ENCODE results near the gene UBFD1.
"Not testable (repeated sequence)": the region's sequence is repeated elsewhere in the genome, so short reads cannot be mapped to it uniquely, and the experiment has no call there.

Gene UBFD1

GRCh38 chr16:23538919-23539278 lies 18.6 kb upstream of the UBFD1 start:
- peaks cover 17% of the 10 kb centered on the region for H3K36me3 ChIP-seq (ENCODE audit: control insufficient read depth, insufficient read depth, low read length)
- H3K27me3 ChIP-seq (replicated peaks; ENCODE audit: control insufficient read depth, insufficient read depth, low read length): no peaks in the 10 kb centered on the region
- DNase-seq (ENCODE audit: extremely low read depth, insufficient read length): no peak
- no peak overlapping the region for H3K4me3 ChIP-seq (replicated peaks; ENCODE audit: low read depth, low read length)
- TF ChIP-seq, protein P1, sequence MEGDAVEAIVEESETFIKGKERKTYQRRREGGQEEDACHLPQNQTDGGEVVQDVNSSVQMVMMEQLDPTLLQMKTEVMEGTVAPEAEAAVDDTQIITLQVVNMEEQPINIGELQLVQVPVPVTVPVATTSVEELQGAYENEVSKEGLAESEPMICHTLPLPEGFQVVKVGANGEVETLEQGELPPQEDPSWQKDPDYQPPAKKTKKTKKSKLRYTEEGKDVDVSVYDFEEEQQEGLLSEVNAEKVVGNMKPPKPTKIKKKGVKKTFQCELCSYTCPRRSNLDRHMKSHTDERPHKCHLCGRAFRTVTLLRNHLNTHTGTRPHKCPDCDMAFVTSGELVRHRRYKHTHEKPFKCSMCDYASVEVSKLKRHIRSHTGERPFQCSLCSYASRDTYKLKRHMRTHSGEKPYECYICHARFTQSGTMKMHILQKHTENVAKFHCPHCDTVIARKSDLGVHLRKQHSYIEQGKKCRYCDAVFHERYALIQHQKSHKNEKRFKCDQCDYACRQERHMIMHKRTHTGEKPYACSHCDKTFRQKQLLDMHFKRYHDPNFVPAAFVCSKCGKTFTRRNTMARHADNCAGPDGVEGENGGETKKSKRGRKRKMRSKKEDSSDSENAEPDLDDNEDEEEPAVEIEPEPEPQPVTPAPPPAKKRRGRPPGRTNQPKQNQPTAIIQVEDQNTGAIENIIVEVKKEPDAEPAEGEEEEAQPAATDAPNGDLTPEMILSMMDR (IDR thresholded peaks at IDR 0.05; ENCODE audit: insufficient read depth, low read length, poor library complexity, severe bottlenecking): no peak

DNA sequence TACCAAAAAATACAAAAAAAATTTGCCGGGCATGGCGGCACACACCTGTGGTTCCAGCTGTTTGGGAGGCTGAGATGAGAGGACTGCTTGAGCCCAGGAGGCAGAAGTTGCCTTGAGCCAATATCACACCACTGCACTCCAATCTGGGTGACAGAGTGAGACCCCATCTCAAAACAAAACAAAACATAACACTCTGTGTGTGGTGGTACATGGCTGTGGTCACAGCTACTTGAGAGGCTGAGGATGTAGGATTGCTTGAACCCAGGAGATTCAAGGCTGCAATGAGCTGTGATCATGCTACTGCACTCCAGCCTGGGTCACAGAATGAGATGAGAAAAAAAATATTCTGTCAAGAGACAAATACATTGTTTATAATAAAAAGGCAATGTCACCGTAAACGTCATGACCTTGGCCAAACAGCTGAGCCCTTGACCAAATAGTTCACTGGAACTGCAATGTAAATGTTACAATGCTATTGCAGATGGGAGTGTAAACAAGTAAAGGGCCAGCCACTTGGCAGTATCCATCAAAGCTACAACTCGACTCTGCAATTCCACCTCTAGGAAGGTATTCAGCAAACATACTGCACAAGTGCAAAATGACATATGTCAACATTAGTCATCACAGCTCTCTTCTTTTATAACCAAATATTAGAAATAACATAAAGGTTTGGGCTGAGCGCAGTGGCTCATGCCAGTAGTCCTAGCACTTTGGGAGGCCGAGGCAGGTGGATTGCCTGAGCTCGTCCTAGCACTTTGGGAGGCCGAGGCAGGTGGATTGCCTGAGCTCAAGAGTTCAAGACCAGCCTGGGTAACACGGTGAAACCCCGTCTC lies 17.3 kb upstream of the UBFD1 start:
- Histone ChIP-seq H3K4me3 (replicated peaks; ENCODE audit: low read depth, low read length) (no peak overlapping the region), H3K36me3 (ENCODE audit: control insufficient read depth, insufficient read depth, low read length) (peaks cover 16% of the 10 kb centered on the region), H3K27me3 (replicated peaks; ENCODE audit: control insufficient read depth, insufficient read depth, low read length) (no peaks in the 10 kb centered on the region)
- TF ChIP-seq, protein P1 (IDR thresholded peaks at IDR 0.05; ENCODE audit: insufficient read depth, low read length, poor library complexity, severe bottlenecking): no peak
- no peak for DNase-seq (ENCODE audit: extremely low read depth, insufficient read length)

- DNase-seq (ENCODE audit: extremely low read depth, insufficient read length); H3K27me3 ChIP-seq (replicated peaks; ENCODE audit: control insufficient read depth, insufficient read depth, low read length); H3K4me3 ChIP-seq (replicated peaks; ENCODE audit: low read depth, low read length): not testable (repeated sequence)
- H3K36me3 ChIP-seq (ENCODE audit: control insufficient read depth, insufficient read depth, low read length): peaks cover 19% of the 10 kb centered on the region
Observed at GRCh38 chr16:23540817-23541178, 16.7 kb upstream of the UBFD1 start.

DNA sequence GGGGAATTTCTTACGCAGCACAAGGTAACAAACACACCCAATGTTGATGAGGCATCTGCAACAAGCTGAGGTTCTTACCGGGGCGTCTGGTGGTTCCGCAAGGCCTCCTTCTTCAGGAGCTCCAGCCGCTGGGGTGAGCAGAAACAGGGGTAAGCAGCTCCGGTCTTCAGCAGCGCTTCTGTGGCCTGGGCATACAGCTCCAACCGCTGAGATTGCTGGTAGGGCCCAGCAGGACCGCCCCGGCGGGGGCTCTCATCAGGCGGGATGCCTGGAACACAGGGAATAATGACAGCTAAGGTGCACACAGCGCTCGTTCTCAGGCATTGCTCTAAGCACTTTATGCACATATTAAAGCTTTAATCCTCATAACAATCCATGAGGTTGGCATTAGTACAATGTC lies 13.1 kb upstream of the UBFD1 start:
- H3K27me3 ChIP-seq (replicated peaks; ENCODE audit: control insufficient read depth, insufficient read depth, low read length): no peaks in the 10 kb centered on the region
- no peak overlapping the region for H3K4me3 ChIP-seq (replicated peaks; ENCODE audit: low read depth, low read length)
- TF ChIP-seq, protein P1 (IDR thresholded peaks at IDR 0.05; ENCODE audit: insufficient read depth, low read length, poor library complexity, severe bottlenecking): no peak
- DNase-seq (ENCODE audit: extremely low read depth, insufficient read length): no peak
- peaks cover 26% of the 10 kb centered on the region for H3K36me3 ChIP-seq (ENCODE audit: control insufficient read depth, insufficient read depth, low read length)

DNA sequence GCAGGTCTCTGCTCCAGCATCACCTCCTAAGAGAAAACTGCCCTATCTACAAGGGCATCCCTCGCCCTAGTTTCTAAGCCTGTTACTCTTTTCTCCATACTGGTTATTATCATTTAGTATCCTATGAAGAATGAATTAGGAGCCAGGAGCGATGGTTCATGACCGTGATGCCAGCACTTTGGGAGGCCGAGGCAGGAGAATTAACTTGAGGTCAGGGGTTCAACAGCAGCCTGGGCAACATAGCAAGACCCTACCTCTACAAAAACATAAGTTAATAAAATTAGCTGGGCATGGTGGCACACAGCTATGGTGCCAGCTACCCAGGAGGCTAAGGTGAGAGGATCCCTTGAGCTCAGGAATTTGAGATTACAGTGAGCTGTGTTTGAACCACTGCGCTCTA lies 7.6 kb upstream of the UBFD1 start:
- no peaks in the 10 kb centered on the region for H3K27me3 ChIP-seq (replicated peaks; ENCODE audit: control insufficient read depth, insufficient read depth, low read length)
- TF ChIP-seq, protein P1 (IDR thresholded peaks at IDR 0.05; ENCODE audit: insufficient read depth, low read length, poor library complexity, severe bottlenecking): no peak
- DNase-seq (ENCODE audit: extremely low read depth, insufficient read length): no peak
- H3K4me3 ChIP-seq (replicated peaks; ENCODE audit: low read depth, low read length): no peak overlapping the region
- peaks cover 29% of the 10 kb centered on the region for H3K36me3 ChIP-seq (ENCODE audit: control insufficient read depth, insufficient read depth, low read length)

DNA sequence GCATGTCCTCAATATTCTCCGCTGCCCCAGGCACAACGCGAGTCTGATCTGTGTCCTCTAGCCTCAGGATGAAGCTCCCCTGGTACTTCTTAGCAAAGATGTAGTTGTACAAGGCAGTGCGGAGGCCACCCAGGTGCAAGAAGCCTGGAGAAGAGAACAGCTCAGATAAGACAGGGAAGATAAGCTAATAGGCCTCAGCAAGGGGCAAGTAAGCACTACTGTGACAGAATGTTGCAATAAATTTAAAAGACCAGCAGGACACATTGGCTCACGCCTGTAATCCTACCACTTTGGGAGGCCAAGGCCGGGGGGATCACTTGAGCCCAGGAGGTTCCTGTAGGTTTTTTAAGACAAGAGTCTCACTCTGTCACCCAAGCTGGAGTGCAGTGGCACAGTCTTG lies 5.4 kb upstream of the UBFD1 start:
- H3K36me3 ChIP-seq (ENCODE audit: control insufficient read depth, insufficient read depth, low read length): peaks cover 22% of the 10 kb centered on the region
- no peak overlapping the region for H3K4me3 ChIP-seq (replicated peaks; ENCODE audit: low read depth, low read length)
- TF ChIP-seq, protein P1 (IDR thresholded peaks at IDR 0.05; ENCODE audit: insufficient read depth, low read length, poor library complexity, severe bottlenecking): no peak
- no peaks in the 10 kb centered on the region for H3K27me3 ChIP-seq (replicated peaks; ENCODE audit: control insufficient read depth, insufficient read depth, low read length)
- no peak for DNase-seq (ENCODE audit: extremely low read depth, insufficient read length)
